ENCODE results near the gene VOPP1.

Gene VOPP1

DNA sequence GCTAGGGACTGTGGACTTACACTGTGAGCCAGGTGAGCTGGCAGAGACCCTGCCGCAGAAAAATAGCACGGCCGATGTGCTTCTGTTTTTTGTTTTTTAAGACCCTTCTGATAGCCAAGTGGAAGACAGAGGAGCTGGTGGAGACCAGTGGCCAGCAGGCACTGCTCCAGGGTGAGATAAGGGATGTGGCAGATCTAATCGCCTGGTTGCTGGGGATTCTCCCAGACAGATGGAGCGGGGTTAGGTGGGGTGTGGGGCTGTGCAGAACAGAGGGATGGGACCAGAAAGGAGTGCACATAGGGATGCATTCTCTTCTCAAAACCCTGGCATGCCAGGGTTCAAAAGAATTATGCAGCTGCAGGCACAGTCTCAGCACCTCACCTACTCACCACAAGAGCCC is 82.2 kb downstream of the VOPP1 start:
- TF ChIP-seq CTCF (conservative IDR thresholded peaks at IDR 0.05; ENCODE audit: low read depth, low read length) = no peak

GRCh38 chr7:55489552-55489951 is 82.8 kb downstream of the VOPP1 start:
- no peak overlapping the region for H3K4me3 ChIP-seq (ENCODE audit: low read depth, low read length)
- no peak for DNase-seq (ENCODE audit: low read depth)
- TF ChIP-seq CTCF (conservative IDR thresholded peaks at IDR 0.05; ENCODE audit: low read depth, low read length) = no peak

More for the DNA sequence above, 82.2 kb downstream of the VOPP1 start:
- H3K4me3 ChIP-seq (ENCODE audit: low read depth, low read length) = no peak overlapping the region
- DNase-seq (ENCODE audit: low read depth) = no peak

DNA sequence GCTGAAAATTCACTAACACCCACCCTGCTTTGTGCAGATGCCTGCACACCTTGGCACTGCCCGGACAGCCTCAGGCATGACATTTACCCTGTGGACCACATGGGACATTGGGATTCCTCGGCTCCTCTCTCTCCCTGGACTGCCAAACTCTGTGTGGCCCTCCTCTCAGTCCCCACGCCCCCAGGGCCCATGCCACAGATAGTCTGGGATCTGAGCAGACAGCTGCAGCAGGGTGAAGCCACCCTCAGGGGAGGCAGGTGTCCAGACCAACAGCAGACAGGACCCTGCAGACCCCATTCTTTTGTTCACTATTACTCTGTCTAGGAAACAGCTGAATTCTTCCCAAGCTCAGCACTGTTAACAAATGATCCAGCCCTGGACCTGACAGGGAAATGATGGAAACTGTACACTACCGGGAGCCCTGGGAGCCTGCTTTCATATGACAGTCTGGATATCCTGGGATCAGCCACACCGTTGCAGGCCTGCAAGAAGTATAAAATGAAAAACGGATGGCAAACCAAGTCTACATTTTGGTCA is 83.4 kb downstream of the VOPP1 start:
- no peak for TF ChIP-seq CTCF (conservative IDR thresholded peaks at IDR 0.05; ENCODE audit: low read depth, low read length)
- H3K4me3 ChIP-seq (ENCODE audit: low read depth, low read length) = no peak overlapping the region
- DNase-seq (ENCODE audit: low read depth) = no peak

- DNase-seq (ENCODE audit: low read depth) = peak; percentile 23
- no peak overlapping the region for H3K4me3 ChIP-seq (ENCODE audit: low read depth, low read length)
- no peak for TF ChIP-seq CTCF (conservative IDR thresholded peaks at IDR 0.05; ENCODE audit: low read depth, low read length)
These were observed 84.1 kb downstream of the VOPP1 start for GRCh38 chr7:55488216-55488615.

- no peak for TF ChIP-seq CTCF (conservative IDR thresholded peaks at IDR 0.05; ENCODE audit: low read depth, low read length)
- no peak for DNase-seq (ENCODE audit: low read depth)
- H3K4me3 ChIP-seq (ENCODE audit: low read depth, low read length) = no peak overlapping the region
These were observed 85.3 kb downstream of the VOPP1 start for GRCh38 chr7:55486991-55487390.

- TF ChIP-seq CTCF (conservative IDR thresholded peaks at IDR 0.05; ENCODE audit: low read depth, low read length) = no peak
- DNase-seq (ENCODE audit: low read depth) = no peak
- no peak overlapping the region for H3K4me3 ChIP-seq (ENCODE audit: low read depth, low read length)
These were observed 86.1 kb downstream of the VOPP1 start for GRCh38 chr7:55486192-55486590.

- no peak overlapping the region for H3K4me3 ChIP-seq (ENCODE audit: low read depth, low read length)
- DNase-seq (ENCODE audit: low read depth) = no peak
- no peak for TF ChIP-seq CTCF (conservative IDR thresholded peaks at IDR 0.05; ENCODE audit: low read depth, low read length)
These were observed 86.7 kb downstream of the VOPP1 start for GRCh38 chr7:55485501-55486191.

Data from choroid plexus epithelial cell (primary cell).